ENCODE results near the gene PPP4R2.

- TF ChIP-seq, protein P1, sequence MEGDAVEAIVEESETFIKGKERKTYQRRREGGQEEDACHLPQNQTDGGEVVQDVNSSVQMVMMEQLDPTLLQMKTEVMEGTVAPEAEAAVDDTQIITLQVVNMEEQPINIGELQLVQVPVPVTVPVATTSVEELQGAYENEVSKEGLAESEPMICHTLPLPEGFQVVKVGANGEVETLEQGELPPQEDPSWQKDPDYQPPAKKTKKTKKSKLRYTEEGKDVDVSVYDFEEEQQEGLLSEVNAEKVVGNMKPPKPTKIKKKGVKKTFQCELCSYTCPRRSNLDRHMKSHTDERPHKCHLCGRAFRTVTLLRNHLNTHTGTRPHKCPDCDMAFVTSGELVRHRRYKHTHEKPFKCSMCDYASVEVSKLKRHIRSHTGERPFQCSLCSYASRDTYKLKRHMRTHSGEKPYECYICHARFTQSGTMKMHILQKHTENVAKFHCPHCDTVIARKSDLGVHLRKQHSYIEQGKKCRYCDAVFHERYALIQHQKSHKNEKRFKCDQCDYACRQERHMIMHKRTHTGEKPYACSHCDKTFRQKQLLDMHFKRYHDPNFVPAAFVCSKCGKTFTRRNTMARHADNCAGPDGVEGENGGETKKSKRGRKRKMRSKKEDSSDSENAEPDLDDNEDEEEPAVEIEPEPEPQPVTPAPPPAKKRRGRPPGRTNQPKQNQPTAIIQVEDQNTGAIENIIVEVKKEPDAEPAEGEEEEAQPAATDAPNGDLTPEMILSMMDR (conservative IDR thresholded peaks at IDR 0.05), result no peak
- TF ChIP-seq ZFX (IDR thresholded peaks at IDR 0.05), result no peak
These were observed 87.6 kb downstream of the PPP4R2 start for GRCh38 chr3:73084170-73084569.

Measured in C4-2B (cell line).